Right lobe of liver (tissue), 4 donors: ENCODE results near the gene DOLPP1.

ENCODE experiments used
- POLR2A ChIP-seq: fragments of 450-650 bp; IDR thresholded peaks from one replicate; pipeline ENCODE4 v1.6.1; 2017; ENCODE audit warnings: antibody characterized with exemption, mild to moderate bottlenecking
- TF ChIP-seq, protein P1 (sequence below), 4 donors: fragments of 200-600 bp in 3 of 4; fragments of 450-650 bp in 1 of 4; IDR thresholded peaks; one replicate each; pipeline versions ENCODE4 v1.5.1 to v1.8.0; 2016 to 2022; ENCODE audit warnings: antibody characterized with exemption in 4 of 4, mild to moderate bottlenecking in 2 of 4
- donor health status: DM: no; HTN: no; CAD: no.
- donor health status: DM: no; HTN: no; CAD: no.
- donor health status: DM: no; HTN: yes; CAD: no.

DNA sequence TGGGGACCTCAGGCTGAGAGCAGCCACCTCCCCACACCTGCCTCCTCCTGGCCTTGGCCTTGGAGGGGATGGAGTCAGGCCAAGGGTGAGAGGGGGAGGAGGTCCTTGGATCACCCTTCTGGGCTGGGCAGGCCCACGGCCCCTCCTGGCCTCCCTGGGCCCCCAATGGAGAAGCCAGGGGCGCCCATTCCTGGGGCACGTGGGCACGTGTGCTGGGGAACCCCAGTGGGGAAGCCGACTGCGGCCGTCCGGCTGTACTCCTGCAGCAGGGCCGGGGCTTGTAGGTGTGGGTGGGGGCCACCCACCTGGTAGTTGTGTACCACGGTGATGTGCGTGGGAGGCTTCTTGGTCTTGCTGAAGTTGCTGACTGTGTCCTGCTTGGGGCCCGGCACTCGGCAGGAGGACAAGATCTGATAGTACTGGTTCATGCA, 21.2 kb downstream of the DOLPP1 start:
- TF ChIP-seq, protein P1, sequence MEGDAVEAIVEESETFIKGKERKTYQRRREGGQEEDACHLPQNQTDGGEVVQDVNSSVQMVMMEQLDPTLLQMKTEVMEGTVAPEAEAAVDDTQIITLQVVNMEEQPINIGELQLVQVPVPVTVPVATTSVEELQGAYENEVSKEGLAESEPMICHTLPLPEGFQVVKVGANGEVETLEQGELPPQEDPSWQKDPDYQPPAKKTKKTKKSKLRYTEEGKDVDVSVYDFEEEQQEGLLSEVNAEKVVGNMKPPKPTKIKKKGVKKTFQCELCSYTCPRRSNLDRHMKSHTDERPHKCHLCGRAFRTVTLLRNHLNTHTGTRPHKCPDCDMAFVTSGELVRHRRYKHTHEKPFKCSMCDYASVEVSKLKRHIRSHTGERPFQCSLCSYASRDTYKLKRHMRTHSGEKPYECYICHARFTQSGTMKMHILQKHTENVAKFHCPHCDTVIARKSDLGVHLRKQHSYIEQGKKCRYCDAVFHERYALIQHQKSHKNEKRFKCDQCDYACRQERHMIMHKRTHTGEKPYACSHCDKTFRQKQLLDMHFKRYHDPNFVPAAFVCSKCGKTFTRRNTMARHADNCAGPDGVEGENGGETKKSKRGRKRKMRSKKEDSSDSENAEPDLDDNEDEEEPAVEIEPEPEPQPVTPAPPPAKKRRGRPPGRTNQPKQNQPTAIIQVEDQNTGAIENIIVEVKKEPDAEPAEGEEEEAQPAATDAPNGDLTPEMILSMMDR (IDR thresholded peaks at IDR 0.05) = no peak
- TF ChIP-seq POLR2A = no peak
